Measurements from ENCODE around the gene AGRN.
"Not testable (repeated sequence)": the region's sequence is repeated elsewhere in the genome, so short reads cannot be mapped to it uniquely, and the experiment has no call there.

AGRN gene

DNA sequence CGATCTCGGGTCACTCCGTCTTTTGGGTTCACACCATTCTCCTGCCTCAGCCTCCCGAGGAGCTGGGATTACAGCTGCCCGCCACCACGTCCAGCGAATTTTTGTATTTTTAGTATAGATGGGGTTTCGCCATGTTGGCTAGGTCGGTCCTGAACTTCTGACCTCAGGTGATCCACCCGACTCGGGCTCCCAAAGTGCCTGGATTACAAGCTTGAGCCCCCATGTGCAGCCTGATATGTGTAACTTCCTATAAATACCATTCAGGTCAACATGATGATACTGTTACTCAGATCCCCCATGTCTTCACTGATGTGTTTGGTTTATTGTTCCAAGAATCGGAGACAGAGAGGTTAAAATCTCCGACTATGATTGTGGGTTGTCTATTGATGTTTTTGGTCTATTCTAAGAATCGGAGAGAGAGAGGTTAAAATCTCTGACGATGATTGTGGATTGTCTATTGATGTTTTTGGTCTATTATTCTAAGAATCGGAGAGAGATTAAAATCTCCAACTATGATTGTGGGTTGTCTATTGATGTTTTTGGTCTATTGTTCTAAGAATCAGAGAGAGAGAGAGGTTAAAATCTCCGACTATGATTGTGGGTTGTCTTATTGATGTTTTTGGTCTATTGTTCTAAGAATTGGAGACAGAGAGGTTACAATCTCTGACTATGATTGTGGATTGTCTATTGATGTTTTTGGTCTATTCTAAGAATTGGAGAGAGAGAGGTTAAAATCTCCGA, 78.9 kb downstream of the AGRN start:
- H3K4me3 ChIP-seq (ENCODE audit: low read length) = no peak overlapping the region
- WGBS = 95% methylated on average over 18 of the region's 18 CpGs
- no peaks in the 10 kb centered on the region for H3K27me3 ChIP-seq (ENCODE audit: insufficient read depth, low read length)

GRCh38 chr1:1099506-1100183, 79.7 kb downstream of the AGRN start:
- no peaks in the 10 kb centered on the region for H3K27me3 ChIP-seq (ENCODE audit: insufficient read depth, low read length)
- WGBS = 93% methylated on average over 4 of the region's 4 CpGs

More for the DNA sequence above, 78.9 kb downstream of the AGRN start:
- Histone ChIP-seq H3K4me1 (ENCODE audit: insufficient read depth, low read length) (no peaks in the 10 kb centered on the region), H3K27ac (ENCODE audit: low read depth, low read length) (no peak overlapping the region), H3K9me3 (ENCODE audit: insufficient read depth, low read depth, low read length) (peaks cover 32% of the 10 kb centered on the region), H3K9ac (ENCODE audit: low read depth, low read length) (no peak overlapping the region), H3K36me3 (ENCODE audit: insufficient read depth, low read length) (no peaks in the 10 kb centered on the region)

DNA sequence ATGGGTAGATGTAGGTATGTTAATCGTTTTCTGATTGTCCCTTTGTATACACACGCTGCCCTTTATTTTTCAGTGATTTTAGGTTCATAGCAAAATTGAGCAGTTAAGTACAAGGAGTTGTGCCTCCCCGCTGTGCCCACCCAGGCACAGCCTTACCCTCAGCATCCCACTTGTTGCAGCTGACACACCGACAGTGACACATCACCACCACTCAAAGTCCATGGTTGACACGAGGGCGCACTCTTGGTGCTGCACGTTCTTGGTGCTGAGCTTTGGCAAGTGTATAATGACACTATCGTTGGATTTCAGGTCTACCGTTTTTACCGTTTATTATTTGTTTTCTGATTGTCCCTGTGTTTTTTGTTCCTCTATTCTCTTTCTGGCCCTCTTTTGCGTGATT, 80.4 kb downstream of the AGRN start:
- Histone ChIP-seq H3K4me3 (ENCODE audit: low read length) (no peak overlapping the region), H3K27ac (ENCODE audit: low read depth, low read length) (no peak overlapping the region), H3K27me3 (ENCODE audit: insufficient read depth, low read length) (no peaks in the 10 kb centered on the region), H3K9ac (ENCODE audit: low read depth, low read length) (no peak overlapping the region), H3K9me3 (ENCODE audit: insufficient read depth, low read depth, low read length) (peaks cover 26% of the 10 kb centered on the region), H3K36me3 (ENCODE audit: insufficient read depth, low read length) (0 out of 2 replicates have a peak, but pooled peaks cover 3% of the 10 kb centered on the region), H3K4me1 (ENCODE audit: insufficient read depth, low read length) (no peaks in the 10 kb centered on the region)
- 88% methylated on average over 11 of the region's 11 CpGs for WGBS

More at GRCh38 chr1:1099506-1100183, 79.7 kb downstream of the AGRN start:
- Histone ChIP-seq H3K36me3 (ENCODE audit: insufficient read depth, low read length) (0 out of 2 replicates have a peak, but pooled peaks cover 3% of the 10 kb centered on the region), H3K4me3 (ENCODE audit: low read length) (no peak overlapping the region), H3K9me3 (ENCODE audit: insufficient read depth, low read depth, low read length) (peaks cover 32% of the 10 kb centered on the region), H3K4me1 (ENCODE audit: insufficient read depth, low read length) (no peaks in the 10 kb centered on the region), H3K27ac (ENCODE audit: low read depth, low read length) (no peak overlapping the region), H3K9ac (ENCODE audit: low read depth, low read length) (no peak overlapping the region)

- Histone ChIP-seq H3K4me3 (ENCODE audit: low read length) (no peak overlapping the region), H3K27me3 (ENCODE audit: insufficient read depth, low read length) (no peaks in the 10 kb centered on the region), H3K9ac (ENCODE audit: low read depth, low read length) (no peak overlapping the region), H3K27ac (ENCODE audit: low read depth, low read length) (no peak overlapping the region), H3K9me3 (ENCODE audit: insufficient read depth, low read depth, low read length) (peaks cover 24% of the 10 kb centered on the region), H3K36me3 (ENCODE audit: insufficient read depth, low read length) (peaks cover 10% of the 10 kb centered on the region; the same call in 1 of the 2 replicates), H3K4me1 (ENCODE audit: insufficient read depth, low read length) (no peaks in the 10 kb centered on the region)
- 80% methylated on average over 7 of the region's 7 CpGs for WGBS
Measured at GRCh38 chr1:1101503-1101902, 81.6 kb downstream of the AGRN start.

DNA sequence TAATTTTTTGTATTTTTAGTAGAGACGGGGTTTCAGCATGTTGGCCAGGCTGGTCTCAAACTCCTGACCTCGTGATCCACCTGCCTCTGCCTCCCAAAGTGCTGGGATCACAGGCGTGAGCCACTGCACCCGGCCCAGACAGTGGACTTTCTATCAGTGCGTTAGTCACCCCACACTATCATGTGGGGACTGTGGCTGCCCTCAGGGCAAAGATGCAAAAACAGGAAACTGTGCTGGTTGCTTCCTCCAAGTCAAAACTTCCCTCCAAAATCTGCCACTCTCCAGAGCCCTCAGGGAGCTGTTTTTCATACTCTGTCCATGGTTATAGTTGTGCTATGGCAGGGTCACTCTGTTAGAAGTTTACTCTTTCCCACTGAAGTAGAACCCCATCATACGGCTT, 84.2 kb downstream of the AGRN start:
- 92% methylated on average over 6 of the region's 6 CpGs for WGBS
- Histone ChIP-seq H3K9me3 (ENCODE audit: insufficient read depth, low read depth, low read length) (peaks cover 23% of the 10 kb centered on the region), H3K36me3 (ENCODE audit: insufficient read depth, low read length) (peaks cover 10% of the 10 kb centered on the region; the same call in 1 of the 2 replicates)
- H3K27me3 ChIP-seq (ENCODE audit: insufficient read depth, low read length); H3K27ac ChIP-seq (ENCODE audit: low read depth, low read length); H3K4me3 ChIP-seq (ENCODE audit: low read length); H3K9ac ChIP-seq (ENCODE audit: low read depth, low read length); H3K4me1 ChIP-seq (ENCODE audit: insufficient read depth, low read length): not testable (repeated sequence)
